Measurements from ENCODE around the gene ATRX.
"Not testable (repeated sequence)": the region's sequence is repeated elsewhere in the genome, so short reads cannot be mapped to it uniquely, and the experiment has no call there.

Gene ATRX

DNA sequence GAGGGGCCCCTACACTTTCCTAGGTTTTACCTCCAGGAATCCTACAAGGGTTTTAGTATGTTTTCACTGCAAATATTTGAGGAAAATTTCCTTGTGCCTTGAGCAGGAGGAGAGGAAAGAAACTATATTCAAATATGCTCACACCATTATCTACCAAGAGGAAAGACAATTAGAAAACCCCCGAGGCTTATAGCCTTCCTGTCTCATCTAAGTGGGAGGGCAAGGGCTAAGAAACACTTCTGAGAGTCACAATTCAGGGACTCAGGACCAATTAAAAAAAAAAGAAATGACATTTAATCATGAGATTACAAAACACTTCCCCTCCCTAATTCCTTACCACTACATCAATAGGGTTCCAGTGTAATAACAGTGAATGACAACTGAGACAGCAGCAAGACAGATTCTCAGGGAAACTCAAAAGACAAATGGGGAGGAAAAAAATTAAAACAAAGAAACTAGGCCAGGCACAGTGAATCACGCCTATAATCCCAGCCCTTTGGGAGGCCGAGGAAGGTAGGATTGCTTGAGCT is 45.6 kb downstream of the ATRX start:
- DNase-seq = no peak

DNA sequence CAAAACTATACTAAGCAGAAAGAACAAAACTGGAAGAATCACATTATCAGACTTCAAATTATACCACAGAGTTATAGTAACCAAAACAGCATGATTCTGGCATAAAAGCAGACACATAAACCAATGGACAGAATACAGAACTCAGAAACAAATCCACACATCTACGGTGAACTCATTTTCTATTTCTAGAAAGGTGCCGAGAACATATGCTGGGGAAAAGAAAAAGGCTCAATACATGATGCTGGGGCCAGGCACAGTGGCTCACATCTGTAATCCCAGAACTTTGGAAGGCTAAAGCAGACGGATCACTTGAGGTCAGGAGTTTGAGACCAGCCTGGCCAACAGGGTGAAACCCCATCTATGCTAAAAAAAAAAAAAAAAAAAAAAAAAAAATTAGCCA is 52.7 kb downstream of the ATRX start:
- DNase-seq = no peak

DNA sequence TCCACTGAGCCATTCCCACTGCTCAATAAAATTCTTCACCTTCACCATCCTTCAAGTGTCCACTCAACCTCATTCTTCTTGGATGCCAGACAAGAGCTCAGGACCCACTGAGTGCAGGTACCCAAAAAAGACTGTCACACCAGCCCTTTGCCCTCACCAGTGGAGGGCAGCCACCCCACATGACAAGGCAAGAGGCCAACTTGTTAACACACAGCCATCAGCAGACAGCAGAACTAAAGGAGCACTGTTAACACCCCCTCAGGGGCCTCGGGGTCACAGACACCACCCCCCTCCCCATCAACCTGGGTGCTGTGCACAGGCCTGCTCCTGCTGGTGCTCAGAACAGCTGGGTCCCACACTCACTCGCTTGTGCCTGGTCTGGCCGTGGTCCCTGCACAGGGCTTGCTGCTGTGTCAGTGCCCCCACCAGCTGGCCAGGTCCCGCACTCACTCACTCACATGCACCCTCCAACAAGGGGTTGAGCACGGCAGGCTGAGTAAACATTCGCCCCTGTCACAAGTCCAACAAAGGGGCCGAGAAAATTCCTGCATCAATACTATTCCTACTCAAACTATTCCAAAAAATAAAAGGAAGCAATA is 54.1 kb downstream of the ATRX start:
- no peak for DNase-seq

DNA sequence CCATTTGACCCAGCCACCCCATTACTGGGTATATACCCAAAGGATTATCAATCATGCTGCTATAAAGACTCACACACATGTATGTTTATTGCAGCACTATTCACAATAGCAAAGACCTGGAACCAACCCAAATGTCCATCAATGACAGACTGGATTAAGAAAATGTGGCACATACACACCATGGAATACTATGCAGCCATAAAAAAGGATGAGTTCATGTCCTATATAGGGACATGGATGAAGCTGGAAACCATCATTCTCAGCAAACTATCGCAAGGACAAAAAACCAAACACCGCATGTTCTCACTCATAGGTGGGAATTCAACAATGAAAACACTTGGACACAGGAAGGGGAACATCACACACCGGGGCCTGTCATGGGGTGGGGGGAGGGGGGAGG is 59.9 kb downstream of the ATRX start:
- DNase-seq = not testable (repeated sequence)

DNA sequence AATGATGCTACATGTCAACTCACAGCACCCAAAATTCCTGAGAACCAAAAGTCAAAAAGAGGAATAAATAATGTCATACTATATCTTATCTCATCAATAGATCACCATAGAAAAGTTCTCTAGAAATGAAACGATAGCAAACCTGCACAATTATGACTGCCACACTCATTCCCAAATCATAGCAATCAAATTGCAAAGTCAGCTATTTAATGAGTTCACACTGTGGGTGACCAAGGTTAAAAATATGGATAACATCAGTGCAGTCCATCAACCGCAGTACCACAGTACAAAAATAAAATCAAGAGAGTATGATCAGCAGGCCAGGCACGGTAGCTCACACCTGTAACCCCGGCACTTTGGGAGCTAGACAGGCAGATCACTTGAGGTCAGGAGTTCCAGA is 62.3 kb downstream of the ATRX start:
- DNase-seq = no peak

DNA sequence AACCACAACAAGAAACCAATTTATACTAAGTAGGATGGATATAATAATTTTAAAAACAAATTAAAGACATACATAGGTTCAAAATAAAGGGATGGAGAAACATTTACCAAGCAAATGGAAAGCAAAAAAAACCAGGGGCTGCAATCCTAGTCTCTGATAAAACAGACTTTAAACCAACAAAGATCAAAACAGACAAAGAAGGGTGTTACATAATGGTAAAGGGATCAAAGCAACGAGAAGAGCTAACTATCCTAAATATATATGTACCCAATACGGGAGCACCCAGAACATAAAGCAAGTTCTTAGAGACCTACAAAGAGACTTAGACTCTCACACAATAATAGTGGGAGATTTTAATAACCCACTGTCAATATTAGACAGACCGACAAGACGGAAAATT is 66.6 kb downstream of the ATRX start:
- no peak for DNase-seq

DNA sequence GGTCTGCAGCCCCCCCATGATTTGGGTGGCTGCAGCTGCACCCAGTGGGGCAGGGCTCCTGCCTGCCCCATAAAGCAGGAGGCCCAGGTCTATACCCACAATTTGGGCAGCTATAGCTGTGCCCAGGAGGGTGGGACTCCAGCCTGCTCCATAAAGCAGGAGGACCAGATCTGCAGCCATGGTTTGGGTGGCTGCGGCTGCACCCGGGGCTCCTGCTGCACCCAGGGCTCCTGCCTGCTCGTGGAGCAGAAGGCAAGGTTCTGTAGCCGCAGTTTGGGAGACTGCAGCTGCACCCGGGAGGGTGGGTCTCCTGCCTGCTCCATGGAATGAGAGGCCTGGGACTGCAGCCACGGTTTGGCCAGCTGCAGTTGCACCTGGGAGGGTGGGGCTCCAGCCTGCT is 81.1 kb downstream of the ATRX start:
- no peak for DNase-seq

DNA sequence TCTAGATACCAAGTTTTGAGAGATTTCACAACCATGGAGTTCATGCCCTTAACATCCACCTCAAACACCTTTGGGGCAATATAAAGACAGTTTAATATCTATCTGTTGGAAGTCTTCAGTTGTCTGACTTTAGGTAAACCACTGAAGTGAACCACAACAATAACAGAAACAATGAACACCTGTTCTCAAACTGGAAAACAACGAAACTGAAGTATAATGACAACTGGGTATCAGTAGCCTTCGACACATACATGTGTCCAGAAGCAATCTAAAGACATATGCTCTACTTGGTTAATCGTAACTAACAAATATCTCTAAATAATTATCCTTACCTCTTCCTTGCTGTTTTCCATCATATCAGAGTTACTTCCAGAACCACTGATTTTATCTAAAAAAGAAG is 87.8 kb downstream of the ATRX start:
- DNase-seq = no peak

DNA sequence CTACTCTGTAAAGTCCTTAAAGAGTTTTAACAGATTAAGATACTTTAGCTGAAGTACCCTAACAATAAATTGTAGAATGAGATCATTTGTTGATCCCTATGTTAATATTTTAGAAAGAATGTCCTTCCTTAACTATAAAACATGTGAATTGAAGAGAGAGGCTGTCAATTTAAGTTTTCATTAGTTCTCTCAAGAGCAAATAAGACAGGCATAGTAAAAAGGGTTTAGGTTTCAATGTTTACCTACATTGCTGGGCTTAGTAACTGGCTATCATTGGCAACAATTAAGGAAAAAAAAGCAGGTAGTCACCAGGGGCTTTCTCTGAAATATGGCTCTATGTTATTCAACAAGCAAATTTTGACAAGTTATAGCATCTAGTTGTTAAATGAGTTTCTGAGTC is 91.5 kb downstream of the ATRX start:
- no peak for DNase-seq

DNA sequence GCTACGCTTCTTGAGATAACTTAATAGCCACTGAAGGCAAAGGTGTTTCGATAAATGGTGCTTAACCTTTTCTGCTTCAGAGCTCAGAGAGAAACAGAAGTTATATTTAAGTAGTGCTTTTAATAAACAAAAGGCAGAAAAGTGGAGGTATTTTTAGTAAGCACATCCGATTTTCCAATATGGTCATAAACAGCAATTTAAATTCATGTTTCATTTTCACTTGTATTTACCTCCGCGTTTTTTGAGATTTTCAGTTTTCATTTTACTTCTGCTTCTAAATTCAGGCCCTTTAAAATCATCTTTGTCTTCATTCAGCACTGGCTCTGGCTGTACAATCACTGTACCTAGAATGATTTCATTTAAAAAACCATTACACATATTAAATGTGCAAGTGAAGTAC is 92.4 kb downstream of the ATRX start:
- DNase-seq = no peak

DNA sequence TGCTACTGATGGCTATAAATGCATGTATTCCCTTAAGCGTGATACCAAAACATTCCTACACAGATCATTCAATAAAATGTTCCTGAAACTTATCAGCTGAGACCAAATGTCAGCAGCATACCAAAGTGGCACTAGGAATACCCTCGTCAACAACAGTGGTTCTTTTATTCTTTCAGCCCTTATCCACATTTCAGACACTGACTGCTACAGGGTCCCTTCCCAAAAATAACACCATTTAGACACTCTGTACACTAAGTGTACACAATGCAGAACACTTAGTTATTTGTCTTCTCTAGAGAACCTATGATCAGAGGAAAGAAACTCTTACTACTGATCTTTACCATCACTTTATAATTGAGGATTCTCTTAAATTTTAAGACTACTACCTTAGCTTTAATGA is 94.1 kb downstream of the ATRX start:
- no peak for DNase-seq

DNA sequence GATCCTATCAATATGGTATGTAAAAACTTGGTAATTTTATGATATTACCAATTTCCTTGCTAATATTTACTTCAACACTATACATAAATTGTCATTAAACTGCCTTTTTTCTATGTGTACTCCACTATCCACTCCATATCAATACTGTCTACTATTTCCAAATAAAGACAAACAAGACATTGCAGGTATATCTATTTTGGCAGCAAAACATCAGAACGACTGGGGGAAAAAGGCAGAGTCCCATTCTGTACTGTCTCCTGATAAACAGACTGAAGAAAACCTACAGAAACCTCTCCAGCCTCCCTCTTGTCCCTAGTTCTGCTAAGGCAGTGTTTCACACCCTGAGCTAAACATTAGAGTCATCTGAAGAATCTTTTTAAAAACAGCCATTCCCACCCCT is 96.6 kb downstream of the ATRX start:
- no peak for DNase-seq

DNA sequence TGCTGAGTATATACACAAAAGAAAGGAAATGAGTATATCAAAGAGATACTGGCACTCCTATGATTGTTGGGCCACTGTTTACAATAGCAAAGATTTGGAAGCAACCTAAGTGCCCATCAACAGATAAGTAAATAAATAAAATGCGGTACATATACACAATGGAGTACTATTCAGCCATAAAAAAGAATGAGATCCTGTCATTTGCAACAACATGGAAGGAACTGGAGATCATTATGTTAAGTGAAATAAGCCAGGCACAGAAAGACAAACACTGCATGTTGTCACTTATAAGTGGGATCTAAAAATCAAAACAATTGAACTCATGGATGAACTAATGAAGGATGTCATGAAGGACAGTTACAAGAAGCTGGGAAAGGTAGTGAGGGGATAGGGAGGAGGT is 100.3 kb downstream of the ATRX start:
- not testable (repeated sequence) for DNase-seq

DNA sequence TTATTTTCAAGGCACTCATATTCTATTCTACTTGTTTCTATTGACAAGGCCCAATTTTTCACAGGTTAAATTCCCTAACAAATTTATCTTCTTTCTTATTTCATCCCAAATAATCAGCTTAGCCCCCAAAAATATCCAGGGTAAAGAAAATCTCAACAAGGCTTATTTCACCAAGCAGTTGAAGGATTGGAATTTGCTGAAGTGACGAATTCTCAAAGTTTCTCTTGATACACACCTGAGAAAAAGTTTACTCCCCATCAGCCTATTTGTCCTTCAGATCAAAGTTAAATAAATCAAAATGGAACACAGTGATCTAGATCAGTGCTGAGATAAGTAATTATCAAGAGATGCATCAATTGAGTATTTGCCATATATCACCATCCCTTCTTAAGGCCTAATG is 106.9 kb downstream of the ATRX start:
- no peak for DNase-seq

DNA sequence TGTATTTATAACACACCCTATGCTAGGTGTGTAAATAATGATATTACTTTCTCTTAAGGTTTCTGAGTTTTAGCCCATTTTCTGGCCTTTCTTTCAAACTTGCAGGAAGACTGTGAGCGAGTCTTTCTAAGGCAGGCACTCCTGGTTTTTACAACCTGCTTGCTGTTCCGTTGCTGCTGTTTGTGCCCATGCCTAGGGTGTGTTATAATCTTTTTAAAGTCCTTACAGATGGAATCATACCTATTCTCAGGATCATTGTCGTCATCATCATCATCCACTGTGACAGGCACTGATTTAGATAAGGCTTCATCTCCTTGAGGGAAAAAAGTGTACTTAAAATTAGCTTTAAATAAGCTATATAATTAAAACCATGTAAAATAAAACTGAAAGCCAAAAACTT is 110.0 kb downstream of the ATRX start:
- DNase-seq = no peak

DNA sequence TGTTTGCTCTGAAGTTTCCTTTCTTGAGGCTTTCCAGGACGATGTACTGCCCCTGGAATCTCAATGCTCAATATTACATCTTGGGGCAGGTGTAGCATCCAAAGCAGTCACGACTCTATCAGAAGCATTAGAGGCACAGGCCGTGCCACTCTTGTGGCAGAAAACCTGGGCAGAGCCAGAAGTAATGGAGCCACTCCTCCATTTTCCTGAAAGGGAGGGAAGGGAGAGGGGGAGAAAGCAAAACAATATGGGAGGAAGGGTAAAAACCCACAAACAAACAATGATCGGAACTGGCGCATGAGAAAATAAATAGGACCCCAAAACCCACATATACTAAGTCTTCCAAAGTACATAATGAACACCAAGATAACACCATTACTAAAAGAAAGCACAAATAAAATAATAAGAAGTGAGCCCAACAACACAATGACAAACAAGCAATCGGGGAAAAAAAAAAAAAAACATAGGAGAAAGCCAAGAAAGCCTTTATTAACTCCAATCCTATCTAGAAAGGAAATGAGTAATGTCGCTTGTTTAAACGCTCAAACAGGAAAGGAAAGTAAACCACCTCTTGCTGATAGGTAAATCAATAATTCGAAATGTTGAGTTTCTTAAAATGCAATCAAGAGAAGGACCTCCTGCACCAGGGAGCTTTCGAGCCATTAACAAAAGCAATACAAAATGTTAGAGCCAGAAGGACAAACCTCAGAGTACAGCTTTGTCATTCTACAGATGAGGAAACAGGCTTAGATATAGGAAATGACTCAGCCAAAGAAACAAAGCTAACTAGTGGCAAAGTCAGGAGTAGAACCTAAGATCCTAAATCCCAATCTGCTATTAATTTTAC is 117.4 kb downstream of the ATRX start:
- DNase-seq = peak; percentile 44

DNA sequence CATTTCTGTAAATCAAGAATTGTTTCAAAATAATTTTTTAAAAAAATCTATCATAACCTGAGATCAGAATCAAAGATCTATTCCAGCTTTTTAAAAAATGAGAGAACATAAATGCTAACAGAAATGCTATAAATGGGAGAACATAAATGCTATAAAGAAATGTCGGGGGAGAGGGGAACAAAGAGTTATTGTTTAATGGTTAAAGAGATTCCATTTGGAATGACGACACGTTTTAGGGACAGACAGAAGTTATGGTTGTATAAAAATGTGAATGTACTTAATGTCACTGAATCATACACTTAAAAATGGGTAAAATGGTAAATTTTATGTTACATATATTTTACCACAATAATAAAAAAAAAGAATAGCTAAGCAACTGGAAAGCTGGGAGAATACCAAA is 127.1 kb downstream of the ATRX start:
- DNase-seq = no peak

DNA sequence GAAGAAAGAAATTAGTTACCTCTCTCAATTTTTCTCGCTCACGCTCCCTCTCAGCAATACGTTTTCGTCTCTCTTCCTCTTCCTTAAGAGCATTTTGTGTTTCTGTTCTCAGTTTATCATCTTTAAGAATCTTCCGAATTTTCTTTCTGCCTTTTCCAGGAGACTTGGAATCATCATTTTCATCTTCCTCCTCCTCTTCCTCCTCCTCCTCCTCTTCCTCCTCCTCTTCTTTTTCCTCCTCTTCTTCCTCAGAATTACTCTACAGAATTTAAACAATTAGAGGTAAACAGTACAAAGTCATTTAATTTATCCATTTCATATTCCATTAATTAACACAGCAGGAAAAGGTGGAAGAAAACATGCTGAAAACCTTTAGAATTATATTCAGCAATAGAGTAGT is 133.9 kb downstream of the ATRX start:
- no peak for DNase-seq

DNA sequence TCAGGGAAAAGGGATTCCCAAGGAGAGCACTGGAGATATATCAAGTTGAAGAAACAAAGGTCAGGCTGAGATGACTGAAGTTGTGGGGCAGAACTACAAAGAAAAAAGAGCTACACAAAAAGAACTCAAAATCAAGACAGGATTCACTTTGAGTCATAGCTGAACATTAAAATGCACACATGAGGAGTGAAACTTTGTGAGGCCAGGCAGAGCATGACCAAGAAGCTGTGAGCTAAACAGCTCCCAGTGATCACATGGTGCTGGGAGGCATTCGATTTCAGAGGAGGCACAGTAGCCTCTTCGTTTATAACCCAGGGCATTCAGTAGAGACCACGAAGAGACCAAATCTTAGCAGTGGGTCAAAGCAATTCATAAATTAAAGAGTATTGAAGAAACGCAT is 145.3 kb downstream of the ATRX start:
- no peak for DNase-seq

DNA sequence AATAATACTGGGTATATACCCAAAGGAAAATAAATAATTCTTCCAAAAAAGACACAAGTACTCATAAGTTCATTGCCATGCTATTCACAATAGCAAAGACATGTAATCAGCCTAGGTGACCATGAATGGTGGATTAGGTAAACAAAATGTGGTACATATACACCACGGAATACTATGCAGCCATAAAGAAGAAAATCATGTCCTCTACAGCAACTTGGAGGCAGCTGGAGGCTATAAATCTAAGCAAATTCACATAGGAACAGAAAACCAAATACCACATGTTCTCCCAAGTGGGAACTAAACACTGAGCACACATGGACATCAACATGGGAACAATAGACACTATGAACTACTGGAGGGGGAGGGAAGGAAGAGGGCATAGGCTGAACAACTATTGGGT is 146.2 kb downstream of the ATRX start:
- no peak for DNase-seq

DNA sequence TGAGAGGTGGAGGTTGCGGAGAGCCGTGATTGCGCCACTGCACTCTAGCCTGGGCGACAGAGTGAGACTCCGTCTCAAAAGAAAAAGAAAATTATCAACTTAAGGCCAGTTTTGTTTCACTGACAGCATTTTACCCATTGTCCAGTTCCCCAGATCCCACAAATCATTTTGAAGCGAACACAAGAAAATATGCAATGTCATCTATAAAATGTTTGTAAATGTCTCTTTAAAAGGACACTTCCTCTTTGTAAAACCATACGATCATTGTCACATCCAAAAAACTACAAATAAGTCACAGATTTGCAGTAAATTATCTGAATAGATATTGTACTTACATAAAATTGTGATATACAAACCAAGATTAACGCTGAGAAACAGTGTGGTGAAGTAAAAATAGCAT is 147.6 kb downstream of the ATRX start:
- DNase-seq = no peak

DNA sequence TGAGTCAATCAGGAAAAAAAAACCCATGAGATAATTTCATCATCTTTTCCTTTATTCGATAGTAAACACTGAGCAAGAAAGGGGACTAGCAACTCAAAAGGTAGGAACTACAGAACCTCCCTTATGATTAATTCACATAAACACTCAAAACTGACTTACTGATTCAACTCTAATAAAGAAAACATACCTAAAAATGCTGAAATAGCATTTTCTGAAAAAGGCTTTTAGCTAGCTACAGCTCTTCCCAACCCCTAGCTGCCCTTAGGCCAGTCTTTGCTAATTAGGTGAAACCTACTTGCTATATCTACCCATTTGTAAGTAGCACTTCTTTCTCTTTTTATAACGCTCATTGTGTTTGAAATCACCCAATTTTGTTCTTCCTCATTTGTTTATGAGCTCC is 150.6 kb downstream of the ATRX start:
- DNase-seq = no peak

DNA sequence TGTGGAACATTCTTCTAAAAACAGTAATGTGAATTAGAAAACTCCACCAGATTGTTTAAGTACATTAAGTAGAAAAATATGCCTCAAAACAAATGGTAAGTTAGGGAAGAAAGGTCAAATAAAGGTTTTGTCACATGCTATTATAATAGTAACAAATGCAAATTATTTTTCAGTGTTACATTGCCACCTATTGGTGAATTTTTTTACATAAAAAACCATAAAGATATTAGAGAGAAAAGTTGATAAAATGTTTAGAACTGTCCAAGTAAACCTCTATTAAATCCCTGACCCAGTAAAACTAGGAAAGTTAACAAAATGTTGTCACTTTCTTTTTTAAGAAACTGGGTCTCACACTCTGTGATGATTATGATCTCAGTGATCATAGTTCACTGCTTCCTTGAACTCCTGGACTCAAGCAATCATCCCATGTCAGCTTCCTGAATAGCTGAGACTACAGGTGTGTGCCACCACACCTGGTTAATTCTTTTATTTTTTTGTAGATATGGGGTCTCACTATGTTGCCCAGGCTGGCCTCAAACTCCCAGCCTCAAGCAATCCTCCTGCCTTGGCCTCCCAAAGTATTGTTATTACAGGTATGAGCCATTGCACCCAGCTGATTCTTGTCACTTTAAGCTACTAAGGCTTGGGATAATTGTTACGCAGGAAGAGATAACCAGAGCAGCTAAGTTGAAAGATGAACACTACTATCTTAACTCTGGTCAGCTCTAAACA is 157.6 kb downstream of the ATRX start:
- peak; percentile 7 for DNase-seq

DNA sequence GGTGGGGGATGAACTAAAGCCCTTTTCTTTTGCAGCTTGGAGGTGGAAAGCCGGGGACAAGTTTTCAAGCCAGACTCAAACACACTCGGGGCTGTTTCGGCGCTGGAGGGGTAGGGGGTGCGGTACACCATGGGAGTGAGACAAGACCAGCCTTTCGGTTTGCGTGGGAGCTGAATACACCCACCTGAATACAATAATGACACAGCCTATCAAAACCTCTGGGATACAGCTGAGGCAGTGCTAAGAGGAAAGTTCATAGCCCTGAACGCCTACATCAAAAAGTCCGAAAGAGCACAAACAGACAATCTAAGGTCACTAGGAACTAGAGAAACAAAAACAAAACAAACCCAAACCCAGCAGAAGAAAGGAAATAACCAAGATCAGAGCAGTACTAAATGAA is 163.3 kb downstream of the ATRX start:
- DNase-seq = no peak

Data from fibroblast of skin of back (primary cell).